Liver (tissue), 9 donors: Measurements from ENCODE around the gene GMEB2. TPM values are rescaled to one million over a fixed set of nuclear protein-coding genes. Genes with fewer than 3 reads are reported as not detected.

Experiments used
- DNase-seq: peaks from one replicate; pipeline ENCODE4 v3.0.0-alpha.2; 2017; ENCODE audit warnings: low spot score
- H3K27ac ChIP-seq, 2 donors: one replicate each; pipeline ENCODE4 v1.7.0; 2013; ENCODE audit warnings: inconsistent platforms in 2 of 2, low read length in 2 of 2, control low read depth in 1 of 2, low read depth in 1 of 2, mild to moderate bottlenecking in 1 of 2
- H3K27me3 ChIP-seq, 4 donors: one replicate each; pipeline versions ENCODE4 v1.6.1 to v1.7.0; 2013; ENCODE audit warnings: low read length in 3 of 4, inconsistent platforms in 1 of 4, mild to moderate bottlenecking in 1 of 4, moderate library complexity in 1 of 4; ENCODE audit not compliant: control insufficient read depth in 4 of 4, insufficient read depth in 4 of 4
- H3K36me3 ChIP-seq, 4 donors: one replicate each; pipeline versions ENCODE4 v1.6.1 to v1.7.0; 2013; ENCODE audit warnings: low read length in 3 of 4, mild to moderate bottlenecking in 3 of 4, low read depth in 1 of 4, moderate library complexity in 1 of 4; ENCODE audit not compliant: control insufficient read depth in 4 of 4, insufficient read depth in 3 of 4
- H3K4me1 ChIP-seq, 4 donors: one replicate each; pipeline versions ENCODE4 v1.6.1 to v1.7.0; 2013; ENCODE audit warnings: low read length in 3 of 4, mild to moderate bottlenecking in 3 of 4, moderate library complexity in 1 of 4; ENCODE audit not compliant: control insufficient read depth in 4 of 4, insufficient read depth in 4 of 4
- H3K4me3 ChIP-seq, 3 donors: one replicate each; pipeline versions ENCODE4 v1.6.1 to v1.7.0; 2013; ENCODE audit warnings: low read length in 3 of 3, control low read depth in 1 of 3, low read depth in 1 of 3, mild to moderate bottlenecking in 1 of 3
- H3K9ac ChIP-seq, 2 donors: one replicate each; pipeline ENCODE4 v1.7.0; 2013; ENCODE audit warnings: low read length in 2 of 2, mild to moderate bottlenecking in 2 of 2, moderate library complexity in 2 of 2, control low read depth in 1 of 2, low read depth in 1 of 2
- H3K9me3 ChIP-seq, 4 donors: one replicate each; pipeline versions ENCODE4 v1.6.1 to v1.7.0; 2013; ENCODE audit warnings: low read length in 3 of 4; ENCODE audit not compliant: control insufficient read depth in 4 of 4
- ATF3 ChIP-seq: IDR thresholded peaks from 2 replicates; pipeline ENCODE4 v1.6.1; 2016; ENCODE audit warnings: antibody characterized with exemption
- EGR1 ChIP-seq, 2 donors: IDR thresholded peaks; 2 replicates each; pipeline ENCODE4 v1.6.1; 2016 to 2018; ENCODE audit warnings: antibody characterized with exemption in 2 of 2, low read depth in 2 of 2
- FOXA1 ChIP-seq: IDR thresholded peaks from 2 replicates; pipeline ENCODE4 v1.6.1; 2016; ENCODE audit warnings: antibody characterized with exemption
- FOXA2 ChIP-seq: IDR thresholded peaks from 2 replicates; pipeline ENCODE4 v1.6.1; 2016; ENCODE audit warnings: antibody characterized with exemption
- GABPA ChIP-seq, 2 donors: IDR thresholded peaks in 1 of 2; conservative IDR thresholded peaks in 1 of 2; 2 replicates each; pipeline ENCODE4 v1.6.1; 2016; ENCODE audit warnings: antibody characterized with exemption in 2 of 2, mild to moderate bottlenecking in 1 of 2, moderate library complexity in 1 of 2
- HNF4A ChIP-seq, 2 donors: conservative IDR thresholded peaks; 2 replicates each; pipeline ENCODE4 v1.6.1; 2016; ENCODE audit warnings: antibody characterized with exemption in 2 of 2, mild to moderate bottlenecking in 2 of 2
- HNF4G ChIP-seq: IDR thresholded peaks from 2 replicates; pipeline ENCODE4 v1.6.1; 2016; ENCODE audit warnings: antibody characterized with exemption
- JUND ChIP-seq, 2 donors: IDR thresholded peaks; 2 replicates each; pipeline ENCODE4 v1.6.1; 2016; ENCODE audit warnings: antibody characterized with exemption in 2 of 2
- NR2F2 ChIP-seq: IDR thresholded peaks from 2 replicates; pipeline ENCODE4 v1.6.1; 2016; ENCODE audit warnings: antibody characterized with exemption
- REST ChIP-seq: IDR thresholded peaks from 2 replicates; pipeline ENCODE4 v1.6.1; 2016; ENCODE audit warnings: antibody characterized with exemption, mild to moderate bottlenecking
- SP1 ChIP-seq: IDR thresholded peaks from 2 replicates; pipeline ENCODE4 v1.6.1; 2018; ENCODE audit warnings: antibody characterized with exemption, mild to moderate bottlenecking
- TAF1 ChIP-seq: conservative IDR thresholded peaks from 2 replicates; pipeline ENCODE4 v1.6.1; 2016; ENCODE audit warnings: antibody characterized with exemption, mild to moderate bottlenecking
- YY1 ChIP-seq: IDR thresholded peaks from 2 replicates; pipeline ENCODE4 v1.6.1; 2016; ENCODE audit warnings: antibody characterized with exemption, mild to moderate bottlenecking
- ZBTB33 ChIP-seq: IDR thresholded peaks from 2 replicates; pipeline ENCODE4 v1.6.1; 2016; ENCODE audit warnings: antibody characterized with exemption
- WGBS: extraction: QIAGEN DNeasy Blood & Tissue Kit; methylation state at CpG from one replicate; pipeline ENCODE4 v1.1.7; 2013; 5-methylcytosine and 5-hydroxymethylcytosine counted together
- polyA plus RNA-seq, 2 donors: library from polyadenylated mRNA; stranded (reverse) in 1 of 2; unstranded in 1 of 2; fragments of 200-250 nt in 1 of 2; fragments of >200 nt in 1 of 2; fragmentation: Nextera tagmentation in 1 of 2; extraction: Ambion mirVana in 1 of 2; gene quantifications; one replicate each; pipeline versions ENCODE4 v1.2.1 to v1.2.3, GENCODE V29; 2013 to 2015
- total RNA-seq, 2 donors: library from RNA; depleted of rRNA; stranded (reverse); fragments of >200 nt; gene quantifications; one replicate each; pipeline ENCODE4 v1.2.3, GENCODE V29; 2014
- TF ChIP-seq, protein P1 (sequence below): IDR thresholded peaks from 2 replicates; pipeline ENCODE4 v1.6.1; 2016; ENCODE audit warnings: antibody characterized with exemption
- TF ChIP-seq, protein P2 (sequence below): fragments of 150-350 bp; IDR thresholded peaks from 2 replicates; pipeline ENCODE4 v1.5.1; 2017; ENCODE audit warnings: improper control_type of control experiment, low read depth, low read length; ENCODE audit not compliant: missing input control
- donor health status: healthy.
- donor health status: healthy.
- donor health status: healthy.
- donor health status: healthy.
- donor health status: healthy.

The GMEB2 gene
- total and polyA plus RNA-seq, 4 donors, result 1.3 to 8.6 (median 5.3) TPM

DNA sequence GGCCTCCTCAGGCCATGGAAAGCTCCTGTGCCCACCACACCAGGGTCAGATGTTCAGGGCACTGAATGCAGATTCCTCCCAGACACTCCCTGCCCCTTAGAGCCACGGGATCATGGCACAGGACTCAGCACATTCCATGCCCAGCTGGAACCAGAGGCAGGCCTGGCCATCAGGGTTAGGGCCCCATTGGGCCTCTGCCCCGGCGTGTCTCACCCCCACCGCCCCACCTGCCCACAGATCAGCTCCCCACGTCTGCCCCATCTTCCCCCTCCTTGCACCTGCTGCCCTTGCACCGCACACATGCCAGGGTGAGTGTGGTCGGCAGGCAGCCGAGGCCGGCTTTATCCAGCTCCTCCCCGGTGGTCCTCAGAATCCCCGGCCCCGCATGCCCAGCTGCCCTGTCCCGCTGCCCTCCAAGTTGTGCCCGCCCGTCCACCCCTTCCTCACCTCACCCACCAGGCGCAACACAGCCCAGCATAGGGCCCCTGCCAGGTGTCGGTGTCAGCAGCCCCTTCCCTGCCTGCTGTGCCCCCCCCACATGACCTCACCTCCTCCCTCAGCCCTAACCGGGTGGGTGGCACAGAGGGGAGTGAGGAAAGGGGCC lies 77.1 kb downstream of the GMEB2 start:
- Histone ChIP-seq H3K9me3 (peaks cover 0 to 1% (median 0%) of the 10 kb centered on the region in 4 donors), H3K4me3 (no peak overlapping the region), H3K9ac (no peak overlapping the region), H3K36me3 (no peaks in the 10 kb centered on the region), H3K27me3 (peaks cover 0 to 2% (median 0%) of the 10 kb centered on the region in 4 donors), H3K27ac (no peak overlapping the region), H3K4me1 (peaks cover 0 to 2% (median 0%) of the 10 kb centered on the region in 4 donors)
- WGBS, result 88% methylated on average over 18 of the region's 18 CpGs
- no peak for DNase-seq
- no peak for TF ChIP-seq REST
- TF ChIP-seq, protein P1, sequence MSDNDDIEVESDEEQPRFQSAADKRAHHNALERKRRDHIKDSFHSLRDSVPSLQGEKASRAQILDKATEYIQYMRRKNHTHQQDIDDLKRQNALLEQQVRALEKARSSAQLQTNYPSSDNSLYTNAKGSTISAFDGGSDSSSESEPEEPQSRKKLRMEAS, result no peak
- no peak for TF ChIP-seq TAF1
- TF ChIP-seq JUND (IDR thresholded peaks at IDR 0.05), result no peak
- no peak for TF ChIP-seq YY1
- TF ChIP-seq HNF4A (conservative IDR thresholded peaks at IDR 0.05), result no peak
- no peak for TF ChIP-seq SP1
- no peak for TF ChIP-seq FOXA1

- peaks cover 0 to 2% (median 0%) of the 10 kb centered on the region in 4 donors for H3K27me3 ChIP-seq
- no peaks in the 10 kb centered on the region for H3K36me3 ChIP-seq
- H3K4me3 ChIP-seq, result no peak overlapping the region
- H3K9me3 ChIP-seq, result peaks cover 0 to 1% (median 0%) of the 10 kb centered on the region in 4 donors
- no peak overlapping the region for H3K9ac ChIP-seq
- no peak overlapping the region for H3K27ac ChIP-seq
- TF ChIP-seq YY1 (no peak), NR2F2 (no peak), HNF4G (no peak), GABPA (IDR thresholded peaks at IDR 0.05 in 1 of 2, conservative IDR thresholded peaks at IDR 0.05 in 1 of 2) (no peak), ZBTB33 (no peak), FOXA2 (no peak), FOXA1 (no peak), EGR1 (IDR thresholded peaks at IDR 0.05; ENCODE audit: low read depth in 2 of 2) (no peak), SP1 (no peak), ATF3 (no peak), REST (no peak)
- TF ChIP-seq, protein P2, sequence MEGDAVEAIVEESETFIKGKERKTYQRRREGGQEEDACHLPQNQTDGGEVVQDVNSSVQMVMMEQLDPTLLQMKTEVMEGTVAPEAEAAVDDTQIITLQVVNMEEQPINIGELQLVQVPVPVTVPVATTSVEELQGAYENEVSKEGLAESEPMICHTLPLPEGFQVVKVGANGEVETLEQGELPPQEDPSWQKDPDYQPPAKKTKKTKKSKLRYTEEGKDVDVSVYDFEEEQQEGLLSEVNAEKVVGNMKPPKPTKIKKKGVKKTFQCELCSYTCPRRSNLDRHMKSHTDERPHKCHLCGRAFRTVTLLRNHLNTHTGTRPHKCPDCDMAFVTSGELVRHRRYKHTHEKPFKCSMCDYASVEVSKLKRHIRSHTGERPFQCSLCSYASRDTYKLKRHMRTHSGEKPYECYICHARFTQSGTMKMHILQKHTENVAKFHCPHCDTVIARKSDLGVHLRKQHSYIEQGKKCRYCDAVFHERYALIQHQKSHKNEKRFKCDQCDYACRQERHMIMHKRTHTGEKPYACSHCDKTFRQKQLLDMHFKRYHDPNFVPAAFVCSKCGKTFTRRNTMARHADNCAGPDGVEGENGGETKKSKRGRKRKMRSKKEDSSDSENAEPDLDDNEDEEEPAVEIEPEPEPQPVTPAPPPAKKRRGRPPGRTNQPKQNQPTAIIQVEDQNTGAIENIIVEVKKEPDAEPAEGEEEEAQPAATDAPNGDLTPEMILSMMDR, result no peak
- TF ChIP-seq, protein P1, result no peak
- DNase-seq, result no peak
- peaks cover 0 to 2% (median 0%) of the 10 kb centered on the region in 4 donors for H3K4me1 ChIP-seq
- 34% methylated on average over 24 of the region's 25 CpGs for WGBS
These were observed 77.9 kb downstream of the GMEB2 start for GRCh38 chr20:63549019-63549418.
